Activated naive CD8-positive, alpha-beta T cell treated with anti-CD3 and anti-CD28 coated beads for 36 hours (primary cell): ENCODE results near the gene FAM174A. TPM values are rescaled to one million over a fixed set of nuclear protein-coding genes. Genes with fewer than 3 reads are reported as not detected.

Source experiments
- DNase-seq: peaks from one replicate; pipeline ENCODE4 v3.0.0; 2021
- H3K27ac Mint-ChIP-seq: one replicate; pipeline ENCODE4 v1.8.0; 2022; ENCODE audit warnings: mild to moderate bottlenecking, moderate library complexity, mixed read lengths
- H3K27me3 Mint-ChIP-seq: one replicate; pipeline ENCODE4 v1.8.0; 2022; ENCODE audit warnings: mild to moderate bottlenecking, mixed read lengths
- H3K36me3 Mint-ChIP-seq: one replicate; pipeline ENCODE4 v1.8.0; 2021; ENCODE audit warnings: mild to moderate bottlenecking, mixed read lengths
- H3K4me1 Mint-ChIP-seq: one replicate; pipeline ENCODE4 v1.8.0; 2021; ENCODE audit warnings: mixed read lengths
- H3K4me3 Mint-ChIP-seq: one replicate; pipeline ENCODE4 v1.8.0; 2022; ENCODE audit warnings: mild to moderate bottlenecking, moderate library complexity, mixed read lengths
- H3K9me3 Mint-ChIP-seq: one replicate; pipeline ENCODE4 v1.8.0; 2022; ENCODE audit warnings: mixed read lengths
- total RNA-seq, 2 experiments: library from RNA; stranded (reverse); gene quantifications; one replicate each; pipeline ENCODE4 v1.2.3, GENCODE V29; 2021

Gene FAM174A
- total RNA-seq, 2 experiments from 2014 or later = 4.8 to 5.8 TPM

DNA sequence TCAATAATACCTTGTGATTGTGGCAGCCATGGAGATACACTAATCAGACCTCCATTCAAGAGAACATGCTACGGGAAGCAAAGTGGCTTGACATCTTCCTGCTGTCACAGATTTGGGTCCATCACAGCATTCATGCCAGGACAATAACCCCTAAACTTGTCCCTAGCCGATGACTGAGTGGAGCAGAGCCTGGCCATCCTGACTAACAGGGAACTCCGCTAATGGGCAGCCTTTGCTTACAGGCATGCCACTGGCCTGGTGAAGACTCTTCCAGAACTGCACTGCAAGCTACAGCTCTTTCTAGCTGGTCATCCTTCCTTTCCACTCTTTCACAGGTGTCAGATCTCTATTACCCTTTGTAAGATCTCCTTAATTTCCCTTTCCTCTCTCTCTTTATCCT is 16.0 kb downstream of the FAM174A start:
- Mint-ChIP-seq H3K36me3 (peaks cover 18% of the 10 kb centered on the region), H3K27ac (no peak overlapping the region), H3K4me3 (no peak overlapping the region), H3K4me1 (peaks cover 10% of the 10 kb centered on the region), H3K27me3 (no peaks in the 10 kb centered on the region), H3K9me3 (peaks cover 5% of the 10 kb centered on the region)
- DNase-seq = no peak

GRCh38 chr5:100553209-100553608 is 18.0 kb downstream of the FAM174A start:
- peaks cover 7% of the 10 kb centered on the region for H3K4me1 Mint-ChIP-seq

DNA sequence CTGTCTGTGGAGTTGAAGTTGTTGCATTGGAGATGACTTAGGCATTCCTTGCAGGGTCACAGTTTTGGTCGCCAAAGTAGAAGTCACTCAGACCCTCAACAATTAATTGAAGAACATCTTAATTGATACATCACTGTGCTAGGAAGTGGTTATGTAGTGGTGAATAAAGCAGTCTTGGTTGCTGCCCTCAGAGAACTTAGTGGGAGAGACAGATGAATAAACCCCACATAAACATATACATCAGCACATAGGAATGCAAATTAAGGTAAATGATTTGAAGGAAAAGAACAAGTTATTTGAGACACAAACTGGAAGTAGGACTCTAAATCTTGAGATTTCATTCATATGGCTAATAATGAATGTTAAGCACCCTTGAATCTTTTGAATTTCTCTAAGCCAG is 25.7 kb downstream of the FAM174A start:
- H3K4me1 Mint-ChIP-seq = peaks cover 2% of the 10 kb centered on the region
- no peak overlapping the region for H3K27ac Mint-ChIP-seq
- peaks cover 26% of the 10 kb centered on the region for H3K36me3 Mint-ChIP-seq
- no peak for DNase-seq
- H3K9me3 Mint-ChIP-seq = peaks cover 11% of the 10 kb centered on the region
- no peaks in the 10 kb centered on the region for H3K27me3 Mint-ChIP-seq
- no peak overlapping the region for H3K4me3 Mint-ChIP-seq

More at GRCh38 chr5:100553209-100553608, 18.0 kb downstream of the FAM174A start:
- Mint-ChIP-seq H3K27ac (no peak overlapping the region), H3K27me3 (no peaks in the 10 kb centered on the region), H3K36me3 (peaks cover 18% of the 10 kb centered on the region), H3K4me3 (no peak overlapping the region), H3K9me3 (peaks cover 14% of the 10 kb centered on the region)
- DNase-seq = no peak

DNA sequence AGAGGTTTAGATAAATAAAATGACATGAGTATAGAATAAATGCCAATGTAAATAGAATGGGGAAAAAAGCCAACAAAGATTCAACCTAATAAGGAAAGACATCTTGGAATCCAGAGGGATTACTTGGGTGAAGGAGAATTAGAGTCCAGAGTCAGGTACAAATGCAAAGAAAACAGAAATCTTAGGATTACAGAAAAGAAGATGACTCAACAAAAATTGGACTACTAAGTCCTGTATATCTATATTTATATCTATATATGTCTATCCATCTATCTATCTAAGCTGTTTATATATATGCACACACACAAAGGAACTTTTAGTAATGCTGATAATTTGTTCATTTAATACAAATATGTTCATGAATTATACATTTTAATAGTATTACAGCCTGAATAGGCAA is 27.6 kb downstream of the FAM174A start:
- no peaks in the 10 kb centered on the region for H3K27me3 Mint-ChIP-seq
- DNase-seq = no peak
- no peak overlapping the region for H3K27ac Mint-ChIP-seq
- peaks cover 4% of the 10 kb centered on the region for H3K9me3 Mint-ChIP-seq
- H3K4me1 Mint-ChIP-seq = peaks cover 10% of the 10 kb centered on the region
- peaks cover 26% of the 10 kb centered on the region for H3K36me3 Mint-ChIP-seq
- H3K4me3 Mint-ChIP-seq = no peak overlapping the region

- Mint-ChIP-seq H3K4me1 (peaks cover 10% of the 10 kb centered on the region), H3K4me3 (no peak overlapping the region), H3K9me3 (no peaks in the 10 kb centered on the region), H3K36me3 (peaks cover 30% of the 10 kb centered on the region), H3K27ac (no peak overlapping the region), H3K27me3 (no peaks in the 10 kb centered on the region)
- DNase-seq = no peak
These were observed 31.4 kb downstream of the FAM174A start for GRCh38 chr5:100566382-100567141.

DNA sequence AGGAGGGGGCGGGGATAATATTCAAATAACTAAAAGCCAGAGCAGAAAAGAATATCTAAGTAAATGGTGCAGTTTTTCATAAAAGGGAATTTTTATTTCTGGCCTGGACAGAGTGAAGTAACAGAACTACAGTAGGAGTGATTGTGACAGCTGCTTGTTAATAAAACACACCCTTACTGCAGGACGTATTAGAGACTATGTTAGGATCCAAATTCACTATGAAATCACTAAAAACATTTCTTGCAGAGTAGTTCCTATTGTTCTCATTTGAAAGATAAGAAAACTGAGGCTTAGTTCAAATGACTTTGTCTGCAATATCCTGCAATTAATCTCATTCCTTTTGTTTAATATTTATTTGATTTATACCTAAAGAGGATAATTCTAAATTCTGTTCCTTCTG is 39.5 kb downstream of the FAM174A start:
- Mint-ChIP-seq H3K9me3 (no peaks in the 10 kb centered on the region), H3K27ac (no peak overlapping the region), H3K36me3 (peaks cover 10% of the 10 kb centered on the region)

GRCh38 chr5:100575815-100576214 is 40.6 kb downstream of the FAM174A start:
- Mint-ChIP-seq H3K27ac (no peak overlapping the region), H3K36me3 (peaks cover 12% of the 10 kb centered on the region)

More for the DNA sequence above, 39.5 kb downstream of the FAM174A start:
- DNase-seq = no peak
- Mint-ChIP-seq H3K4me1 (peaks cover 3% of the 10 kb centered on the region), H3K27me3 (no peaks in the 10 kb centered on the region), H3K4me3 (no peak overlapping the region)

GRCh38 chr5:100576217-100576751 is 41.1 kb downstream of the FAM174A start:
- Mint-ChIP-seq H3K36me3 (peaks cover 15% of the 10 kb centered on the region), H3K9me3 (no peaks in the 10 kb centered on the region), H3K27me3 (no peaks in the 10 kb centered on the region), H3K27ac (no peak overlapping the region), H3K4me1 (peaks cover 3% of the 10 kb centered on the region), H3K4me3 (no peak overlapping the region)
- no peak for DNase-seq

More at GRCh38 chr5:100575815-100576214, 40.6 kb downstream of the FAM174A start:
- Mint-ChIP-seq H3K4me3 (no peak overlapping the region), H3K4me1 (peaks cover 3% of the 10 kb centered on the region), H3K9me3 (no peaks in the 10 kb centered on the region), H3K27me3 (no peaks in the 10 kb centered on the region)
- no peak for DNase-seq

- H3K9me3 Mint-ChIP-seq = no peaks in the 10 kb centered on the region
- no peak overlapping the region for H3K4me3 Mint-ChIP-seq
- H3K27me3 Mint-ChIP-seq = no peaks in the 10 kb centered on the region
- H3K36me3 Mint-ChIP-seq = peaks cover 15% of the 10 kb centered on the region
- H3K4me1 Mint-ChIP-seq = peaks cover 3% of the 10 kb centered on the region
- no peak for DNase-seq
- H3K27ac Mint-ChIP-seq = no peak overlapping the region
These were observed 42.3 kb downstream of the FAM174A start for GRCh38 chr5:100577506-100577905.

DNA sequence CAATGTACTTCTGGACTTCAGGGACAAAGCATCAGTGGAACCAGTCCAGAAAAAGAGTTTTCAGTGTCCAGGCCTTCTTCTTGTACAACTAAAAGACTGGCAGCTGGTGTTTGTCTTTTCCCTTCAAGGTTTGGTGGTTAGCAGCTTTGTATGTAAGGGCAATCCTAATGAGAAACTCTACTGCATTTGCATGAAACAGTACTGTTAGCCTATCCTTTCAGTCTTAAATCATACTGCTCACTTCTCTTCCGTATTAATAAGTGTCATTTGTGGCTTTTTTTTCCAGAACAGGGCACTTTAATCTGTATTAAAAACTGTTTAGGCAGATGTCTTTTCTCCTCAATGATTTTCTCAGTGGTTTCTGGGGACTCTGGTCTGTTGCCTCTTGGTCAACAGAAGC is 48.9 kb downstream of the FAM174A start:
- Mint-ChIP-seq H3K36me3 (peaks cover 12% of the 10 kb centered on the region), H3K4me3 (no peak overlapping the region), H3K4me1 (no peaks in the 10 kb centered on the region), H3K27me3 (no peaks in the 10 kb centered on the region), H3K9me3 (no peaks in the 10 kb centered on the region), H3K27ac (no peak overlapping the region)
- no peak for DNase-seq

DNA sequence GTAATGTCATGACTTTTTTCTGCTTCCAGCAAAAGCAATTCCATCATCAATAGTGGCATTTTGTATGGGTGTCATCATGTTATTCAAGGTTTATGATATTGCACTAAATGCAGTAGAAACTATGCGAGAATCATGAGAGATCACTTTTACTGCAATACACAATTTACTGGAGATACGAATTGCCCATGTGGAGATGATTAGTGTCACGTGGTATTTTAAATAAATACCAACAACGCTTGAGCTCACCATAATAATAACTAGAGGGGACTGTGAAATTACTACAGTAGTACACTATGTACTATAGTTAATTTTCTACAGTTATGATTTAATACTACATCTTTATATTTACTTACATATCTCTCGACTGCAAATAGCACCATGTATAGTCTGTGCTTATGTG is 49.7 kb downstream of the FAM174A start:
- no peak for DNase-seq
- no peaks in the 10 kb centered on the region for H3K9me3 Mint-ChIP-seq
- no peak overlapping the region for H3K4me3 Mint-ChIP-seq

GRCh38 chr5:100590867-100591266 is 55.7 kb downstream of the FAM174A start:
- Mint-ChIP-seq H3K27ac (no peak overlapping the region), H3K9me3 (no peaks in the 10 kb centered on the region), H3K36me3 (no peaks in the 10 kb centered on the region), H3K4me1 (no peaks in the 10 kb centered on the region), H3K4me3 (no peak overlapping the region), H3K27me3 (no peaks in the 10 kb centered on the region)
- no peak for DNase-seq

More for the DNA sequence above, 49.7 kb downstream of the FAM174A start:
- Mint-ChIP-seq H3K4me1 (no peaks in the 10 kb centered on the region), H3K27ac (no peak overlapping the region), H3K36me3 (peaks cover 11% of the 10 kb centered on the region), H3K27me3 (no peaks in the 10 kb centered on the region)

DNA sequence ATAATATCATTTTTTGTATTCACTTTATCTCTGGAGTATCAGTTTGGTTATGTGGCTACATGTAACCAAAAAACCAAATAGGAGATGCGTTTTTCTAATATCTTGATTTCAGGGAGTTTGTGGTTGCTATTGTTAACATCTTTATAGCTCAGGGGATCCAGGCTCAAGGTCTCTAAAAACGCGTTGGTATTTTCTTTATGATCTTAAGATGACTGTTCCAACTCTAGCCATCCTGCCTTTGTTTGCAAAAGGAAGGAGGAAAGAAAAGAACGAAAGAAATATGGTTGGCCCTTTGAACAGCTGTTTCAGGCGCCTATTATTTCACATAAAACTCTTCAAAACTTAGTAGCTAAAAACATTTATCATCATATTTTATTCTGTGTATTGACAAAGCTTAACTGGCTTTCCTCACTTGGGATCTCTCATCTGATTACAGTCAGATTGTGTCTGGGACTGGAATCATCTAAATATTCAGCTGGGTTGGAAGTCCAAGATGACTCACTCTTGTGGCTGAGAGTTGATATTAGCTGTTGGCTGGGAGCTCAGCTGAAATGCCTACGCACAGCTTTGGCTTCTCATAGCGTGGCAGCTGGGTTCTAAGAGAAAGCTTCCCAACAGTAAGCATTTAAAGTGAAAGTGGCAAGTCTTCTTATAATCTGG is 60.1 kb downstream of the FAM174A start:
- Mint-ChIP-seq H3K27me3 (peaks cover 2% of the 10 kb centered on the region), H3K36me3 (no peaks in the 10 kb centered on the region), H3K27ac (no peak overlapping the region), H3K4me1 (no peaks in the 10 kb centered on the region), H3K9me3 (no peaks in the 10 kb centered on the region), H3K4me3 (no peak overlapping the region)
- DNase-seq = no peak

DNA sequence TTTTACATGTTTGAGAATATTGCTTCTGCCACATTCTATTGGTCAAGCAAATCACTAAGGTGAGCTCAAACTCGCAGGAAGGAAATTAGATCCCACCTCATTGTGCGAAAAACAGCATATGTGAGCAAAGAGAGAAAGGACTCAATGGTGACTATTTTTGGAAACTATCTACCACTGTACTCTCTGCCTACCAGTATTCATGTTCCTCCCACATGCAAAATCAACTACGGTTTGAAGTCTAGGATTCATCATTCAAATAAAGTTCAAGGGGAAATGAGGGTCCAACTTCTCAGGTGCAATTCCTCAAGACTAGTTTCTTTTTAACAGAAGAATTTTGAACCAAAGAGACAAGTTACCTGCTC is 60.6 kb downstream of the FAM174A start:
- H3K27me3 Mint-ChIP-seq = peaks cover 4% of the 10 kb centered on the region
- no peaks in the 10 kb centered on the region for H3K4me1 Mint-ChIP-seq
- H3K27ac Mint-ChIP-seq = no peak overlapping the region
- H3K36me3 Mint-ChIP-seq = no peaks in the 10 kb centered on the region
- H3K4me3 Mint-ChIP-seq = no peak overlapping the region
- no peak for DNase-seq
- H3K9me3 Mint-ChIP-seq = no peaks in the 10 kb centered on the region

DNA sequence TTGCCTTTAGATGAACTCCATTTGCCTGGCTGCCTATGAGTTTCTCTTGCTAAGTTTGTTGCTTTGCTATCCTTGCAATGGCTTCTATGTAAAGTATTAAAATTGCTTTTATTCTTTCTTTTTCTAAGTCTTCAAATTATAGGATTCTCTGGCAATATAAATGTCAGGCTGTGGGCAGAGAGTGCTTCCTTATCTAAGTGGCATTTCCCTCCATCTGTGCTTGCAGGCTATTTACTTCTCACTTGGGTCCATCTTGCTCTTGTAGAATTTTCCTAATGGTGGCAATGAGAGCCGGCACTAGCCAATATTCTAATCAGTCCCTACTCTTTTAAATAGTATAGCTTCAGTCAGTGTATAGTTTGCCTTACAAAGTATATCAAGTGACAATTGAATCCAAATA is 63.3 kb downstream of the FAM174A start:
- no peak overlapping the region for H3K27ac Mint-ChIP-seq
- H3K4me1 Mint-ChIP-seq = no peaks in the 10 kb centered on the region
- peaks cover 4% of the 10 kb centered on the region for H3K27me3 Mint-ChIP-seq
- no peak for DNase-seq
- H3K9me3 Mint-ChIP-seq = no peaks in the 10 kb centered on the region
- no peaks in the 10 kb centered on the region for H3K36me3 Mint-ChIP-seq
- no peak overlapping the region for H3K4me3 Mint-ChIP-seq
